Measurements from ENCODE around the gene ARHGAP10.

ARHGAP10 gene

GRCh38 chr4:147828331-147828905 lies 96.5 kb downstream of the ARHGAP10 start:
- no peak for DNase-seq (ENCODE audit: low spot score)

- DNase-seq (ENCODE audit: low spot score): peak; percentile 31
Measured at GRCh38 chr4:147829401-147830101, 97.7 kb downstream of the ARHGAP10 start.

DNA sequence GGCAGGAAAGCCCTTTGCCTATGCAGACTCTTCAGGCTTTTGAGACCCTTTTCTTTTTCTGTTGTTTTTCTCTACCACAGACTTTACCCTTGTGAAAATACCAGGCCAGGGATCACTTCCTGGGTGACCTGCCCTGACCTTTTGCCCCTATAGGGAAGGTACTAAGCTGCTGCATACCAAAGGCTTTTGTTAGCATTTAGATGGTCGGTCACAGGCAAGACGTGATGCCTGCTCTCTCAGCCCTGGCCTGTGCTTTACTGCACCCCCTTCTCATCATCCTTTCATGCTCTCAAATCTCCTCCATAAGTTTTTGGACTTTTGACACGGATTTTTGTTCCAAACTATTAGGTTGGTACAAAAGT lies 98.2 kb downstream of the ARHGAP10 start:
- DNase-seq (ENCODE audit: low spot score): no peak

DNA sequence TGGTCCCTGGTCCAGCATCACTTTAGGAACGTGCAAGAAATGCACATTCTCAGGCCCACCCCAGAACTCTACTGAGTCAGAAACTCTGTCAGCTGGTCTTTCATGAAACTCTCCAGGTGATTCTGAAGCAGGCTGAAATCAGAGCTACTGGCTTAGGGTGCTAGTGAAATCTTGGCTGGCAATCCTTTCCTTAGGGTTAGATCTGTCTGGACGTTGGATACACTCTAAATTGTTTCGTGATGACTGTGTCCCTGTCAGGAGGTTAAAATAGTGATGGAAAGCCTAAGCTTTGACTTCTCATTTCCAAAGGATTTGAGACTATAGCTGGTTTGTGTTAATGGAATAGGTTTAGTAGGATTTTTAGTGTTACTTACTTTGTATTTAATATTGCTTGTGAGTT lies 99.1 kb downstream of the ARHGAP10 start:
- peak; percentile 37 for DNase-seq (ENCODE audit: low spot score)

GRCh38 chr4:147831551-147832171 lies 99.8 kb downstream of the ARHGAP10 start:
- peak; percentile 77 for DNase-seq (ENCODE audit: low spot score)

- no peak for DNase-seq (ENCODE audit: low spot score)
Measured at GRCh38 chr4:147833254-147833653, 101.4 kb downstream of the ARHGAP10 start.

GRCh38 chr4:147833741-147834140 lies 101.9 kb downstream of the ARHGAP10 start:
- DNase-seq (ENCODE audit: low spot score): no peak

GRCh38 chr4:147834480-147834879 lies 102.6 kb downstream of the ARHGAP10 start:
- DNase-seq (ENCODE audit: low spot score): no peak

- DNase-seq (ENCODE audit: low spot score): no peak
Measured at GRCh38 chr4:147836807-147837206, 104.9 kb downstream of the ARHGAP10 start.

- DNase-seq (ENCODE audit: low spot score): no peak
Measured at GRCh38 chr4:147837435-147837834, 105.5 kb downstream of the ARHGAP10 start.

DNA sequence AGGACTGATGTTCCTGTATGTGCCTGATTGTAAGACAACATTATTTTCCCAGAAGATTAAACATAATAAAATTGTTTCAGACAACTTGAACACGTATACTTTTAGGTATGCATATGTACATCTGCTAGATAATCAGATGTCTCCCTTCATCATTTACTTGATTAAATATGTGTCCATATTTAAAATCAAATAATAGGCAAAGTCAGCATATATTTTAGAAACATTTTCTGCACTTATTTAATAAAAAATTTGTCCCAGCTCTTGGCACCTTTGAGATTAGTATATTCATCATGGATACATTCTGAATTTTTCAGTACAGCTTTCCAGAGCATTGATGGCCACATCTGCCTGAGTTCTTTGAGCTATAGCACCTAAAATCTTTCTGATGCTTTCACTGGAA lies 106.0 kb downstream of the ARHGAP10 start:
- no peak for DNase-seq (ENCODE audit: low spot score)

DNA sequence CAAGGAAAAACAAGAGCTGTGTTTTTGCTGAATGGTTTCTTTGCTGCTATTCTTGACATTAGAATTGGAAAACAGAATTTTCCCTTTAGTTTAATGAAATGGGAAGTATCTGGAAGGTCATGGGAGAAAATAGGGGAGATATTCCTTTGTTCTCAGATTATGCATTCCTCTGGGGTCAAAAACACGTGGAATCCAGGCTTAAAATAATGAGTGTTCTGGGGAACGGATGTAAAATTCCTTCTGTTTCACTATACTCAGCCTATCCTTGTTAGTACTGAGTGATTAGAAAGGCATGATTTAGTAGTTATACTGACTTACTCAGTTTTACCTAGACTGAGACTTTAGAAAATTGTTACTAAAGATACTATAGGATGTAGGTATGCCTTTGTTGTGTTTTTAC lies 107.3 kb downstream of the ARHGAP10 start:
- no peak for DNase-seq (ENCODE audit: low spot score)

DNA sequence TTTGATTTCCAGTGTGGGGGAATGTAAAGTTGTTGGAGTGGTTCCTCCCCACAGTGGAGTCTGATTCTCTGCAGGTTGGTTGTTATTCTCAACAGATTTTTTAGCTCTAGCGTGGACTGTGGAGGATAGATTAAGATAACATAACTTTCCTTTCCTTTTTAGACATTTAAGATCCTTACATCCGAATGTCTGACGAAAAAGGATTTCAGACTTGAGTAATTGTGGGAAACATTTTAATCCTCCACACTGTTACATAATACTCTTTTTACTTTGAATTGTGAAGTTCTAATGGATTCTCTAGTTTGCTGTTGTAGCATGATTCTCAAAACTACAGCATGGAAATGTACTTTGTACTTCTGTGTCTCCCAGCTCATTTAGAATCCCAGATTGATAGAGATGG lies 107.8 kb downstream of the ARHGAP10 start:
- DNase-seq (ENCODE audit: low spot score): no peak

- DNase-seq (ENCODE audit: low spot score): no peak
Measured at GRCh38 chr4:147840838-147841738, 109.2 kb downstream of the ARHGAP10 start.

- no peak for DNase-seq (ENCODE audit: low spot score)
Measured at GRCh38 chr4:147842573-147842972, 110.7 kb downstream of the ARHGAP10 start.

DNA sequence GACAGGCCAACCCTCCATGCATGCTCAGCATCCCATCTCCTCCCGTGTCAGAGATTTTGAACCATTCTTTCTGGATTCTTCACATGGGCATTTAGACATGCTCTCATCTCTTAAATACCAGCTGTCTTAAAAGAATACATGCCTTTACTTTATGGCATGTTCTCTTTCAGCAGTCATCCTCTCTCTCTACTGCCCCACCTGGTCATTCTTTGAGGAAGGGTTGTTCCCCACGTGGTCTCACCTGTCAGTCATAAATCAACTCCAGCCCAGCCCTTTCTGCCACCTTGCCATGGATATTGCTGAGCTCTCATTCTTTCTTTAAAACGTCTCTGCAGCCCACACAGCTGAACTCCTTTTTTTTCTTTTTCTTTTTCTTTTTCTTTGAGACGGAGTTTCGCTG lies 111.3 kb downstream of the ARHGAP10 start:
- DNase-seq (ENCODE audit: low spot score): no peak

GRCh38 chr4:147844781-147845180 lies 112.9 kb downstream of the ARHGAP10 start:
- no peak for DNase-seq (ENCODE audit: low spot score)

DNA sequence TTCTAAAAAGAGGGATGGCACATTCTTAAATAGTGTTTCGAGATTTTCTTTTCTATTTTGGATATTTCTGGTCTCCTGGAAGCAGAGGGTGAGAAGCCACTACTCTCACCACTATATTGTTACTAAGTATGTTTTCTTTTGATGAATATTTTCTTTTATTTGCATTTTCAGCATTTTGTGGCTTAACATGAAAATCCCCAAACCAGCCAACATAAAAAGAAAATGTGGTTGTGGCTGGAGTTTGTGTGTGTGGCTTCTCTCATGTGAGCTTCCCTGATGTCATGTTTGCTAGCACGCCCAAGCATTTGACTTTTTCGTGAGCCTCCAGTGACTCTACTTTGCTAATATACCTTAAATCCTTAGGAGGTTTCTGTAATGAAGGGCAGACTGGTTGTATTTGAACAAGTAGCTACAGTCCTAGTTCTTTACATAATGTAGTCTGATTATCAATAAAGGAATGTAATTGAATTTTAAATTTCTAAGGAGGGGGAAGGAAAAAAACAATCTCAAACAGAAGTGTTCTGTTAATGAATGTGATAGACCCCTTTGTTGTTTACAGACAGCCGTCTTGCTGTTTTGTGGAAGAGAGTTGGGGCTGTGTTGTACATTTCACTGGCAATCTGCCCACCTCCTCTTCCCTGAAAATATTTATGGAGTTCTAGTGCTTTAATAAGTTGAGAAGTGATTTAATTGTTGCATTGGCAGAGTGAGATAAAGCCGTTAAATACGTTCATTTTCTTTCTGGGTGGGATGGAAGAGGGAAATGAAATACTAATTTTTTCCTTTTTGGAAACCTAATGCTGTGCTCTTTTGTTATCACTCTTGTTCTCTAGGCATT lies 114.6 kb downstream of the ARHGAP10 start:
- no peak for DNase-seq (ENCODE audit: low spot score)

- no peak for DNase-seq (ENCODE audit: low spot score)
Measured at GRCh38 chr4:147847751-147848590, 116.1 kb downstream of the ARHGAP10 start.

DNA sequence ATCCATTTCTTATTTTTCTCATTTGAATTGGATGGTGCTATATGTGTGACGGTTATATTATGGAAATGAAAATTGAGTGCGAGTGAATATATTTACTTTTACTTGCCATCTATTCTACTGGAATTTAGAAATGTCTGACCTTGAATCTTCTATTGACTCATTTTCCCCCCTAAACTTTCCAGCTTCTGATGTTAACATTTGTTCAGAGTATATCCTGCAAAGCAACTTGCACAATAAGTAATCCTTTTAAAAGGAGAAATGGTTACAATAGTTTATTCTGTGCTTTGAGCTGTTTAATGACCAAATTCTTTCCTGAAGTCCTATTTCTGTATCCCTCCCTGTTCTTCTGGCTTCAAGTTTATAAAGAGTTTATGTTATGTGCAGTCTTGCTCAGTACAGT lies 116.7 kb downstream of the ARHGAP10 start:
- no peak for DNase-seq (ENCODE audit: low spot score)

- no peak for DNase-seq (ENCODE audit: low spot score)
Measured at GRCh38 chr4:147851135-147851534, 119.2 kb downstream of the ARHGAP10 start.
